Measurements from ENCODE around the gene RB1.

The RB1 gene

GRCh38 chr13:48297131-48297786, 6.3 kb upstream of the RB1 start:
- in situ Hi-C loops (cut with MboI; ENCODE audit: low sequenced_read_pairs), result no loop called here

DNA sequence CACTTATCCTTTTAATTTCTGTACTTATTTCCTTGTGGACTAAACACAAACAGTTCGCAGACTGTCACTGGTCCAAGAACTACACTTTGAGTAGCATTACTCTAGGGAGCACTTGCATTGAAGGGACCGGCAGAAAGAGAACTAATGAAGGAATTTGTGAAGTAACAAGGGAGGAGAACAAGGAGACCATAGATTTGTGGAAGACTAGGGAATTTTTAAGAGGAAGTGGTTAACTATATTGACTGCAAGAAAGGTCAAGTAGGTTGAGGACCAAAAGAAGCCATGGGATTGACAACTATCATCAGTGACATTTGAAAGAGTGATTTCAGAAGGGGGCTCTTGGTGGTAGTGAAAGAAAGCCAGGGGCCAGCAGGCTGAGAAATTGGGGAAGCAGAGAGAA, 4.0 kb upstream of the RB1 start:
- in situ Hi-C loops (cut with MboI; ENCODE audit: low sequenced_read_pairs), result no loop called here

GRCh38 chr13:48302871-48303358, 636 bp upstream of the RB1 start:
- in situ Hi-C loops (cut with MboI; ENCODE audit: low sequenced_read_pairs), result no loop called here

- in situ Hi-C loops (cut with MboI; ENCODE audit: low sequenced_read_pairs), result no loop called here
These were observed 759 bp downstream of the RB1 start for GRCh38 chr13:48304143-48304876.

DNA sequence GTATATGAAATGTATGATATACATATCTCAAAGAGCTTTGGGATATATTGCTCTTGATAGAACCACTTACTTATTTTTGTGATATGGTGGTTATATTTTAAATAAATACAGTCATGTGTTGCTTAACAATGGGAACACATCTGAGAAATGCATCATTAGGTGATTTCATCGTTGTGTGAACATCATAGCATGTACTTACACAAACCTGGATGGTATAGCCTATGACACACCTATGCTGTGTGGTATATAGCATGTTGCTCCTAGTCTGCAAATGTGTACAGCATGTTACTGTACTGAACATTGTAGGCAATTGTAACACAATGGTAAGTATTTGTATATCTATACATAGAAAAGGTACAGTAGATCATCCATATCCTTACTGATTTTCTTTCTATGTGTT, 7.7 kb downstream of the RB1 start:
- in situ Hi-C loops (cut with MboI; ENCODE audit: low sequenced_read_pairs), result no loop called here

GRCh38 chr13:48315969-48316650, 12.6 kb downstream of the RB1 start:
- in situ Hi-C loops (cut with MboI; ENCODE audit: low sequenced_read_pairs), result no loop called here

GRCh38 chr13:48316826-48317510, 13.4 kb downstream of the RB1 start:
- in situ Hi-C loops (cut with MboI; ENCODE audit: low sequenced_read_pairs), result no loop called here

GRCh38 chr13:48317511-48318376, 14.2 kb downstream of the RB1 start:
- in situ Hi-C loops (cut with MboI; ENCODE audit: low sequenced_read_pairs), result no loop called here

GRCh38 chr13:48318377-48318811, 14.8 kb downstream of the RB1 start:
- in situ Hi-C loops (cut with MboI; ENCODE audit: low sequenced_read_pairs), result no loop called here

GRCh38 chr13:48318821-48319511, 15.4 kb downstream of the RB1 start:
- in situ Hi-C loops (cut with MboI; ENCODE audit: low sequenced_read_pairs), result no loop called here

DNA sequence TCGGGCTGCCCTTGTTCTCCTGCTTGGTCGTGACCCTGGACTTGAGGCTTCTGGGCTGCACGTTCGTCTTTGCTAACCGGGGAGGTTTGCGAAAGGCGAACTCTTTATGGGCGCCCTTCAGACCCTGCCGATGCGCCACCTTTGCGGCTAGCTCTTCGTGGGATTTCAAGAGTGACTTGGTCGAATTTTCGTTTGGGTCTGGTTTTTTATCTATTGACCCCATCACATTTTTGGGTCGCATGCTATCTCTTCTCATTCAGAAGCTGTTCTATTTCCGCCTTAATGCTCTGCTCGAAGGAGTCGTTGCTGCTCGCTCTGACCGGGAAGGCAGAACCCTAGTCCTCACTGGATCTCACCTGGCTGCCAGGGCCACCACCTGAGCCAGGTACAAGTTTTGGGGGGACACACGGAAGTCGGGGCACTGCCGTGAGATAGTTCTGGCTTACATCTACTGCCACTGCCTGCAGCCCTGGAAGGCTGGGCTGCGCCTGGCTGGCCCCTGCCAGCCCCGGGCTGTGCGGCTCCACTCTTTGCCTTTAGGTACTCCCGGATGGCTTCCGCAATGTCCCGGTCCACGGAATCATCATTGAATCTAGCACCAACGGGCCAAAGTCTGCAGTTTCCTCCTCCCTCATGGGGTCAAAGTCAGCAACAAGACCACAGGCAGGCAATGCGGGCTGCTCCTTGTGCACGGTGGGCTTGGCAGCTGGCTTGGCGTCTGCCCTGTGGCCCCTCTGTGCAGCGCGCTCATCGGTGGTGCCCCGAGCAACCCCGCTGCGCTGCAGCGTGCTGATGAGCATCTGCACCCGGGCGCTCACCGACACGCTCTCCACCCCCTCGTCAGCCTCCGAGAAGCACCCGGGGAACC, 16.2 kb downstream of the RB1 start:
- in situ Hi-C loops (cut with MboI; ENCODE audit: low sequenced_read_pairs), result no loop called here

GRCh38 chr13:48320399-48320790, 16.8 kb downstream of the RB1 start:
- in situ Hi-C loops (cut with MboI; ENCODE audit: low sequenced_read_pairs), result no loop called here

DNA sequence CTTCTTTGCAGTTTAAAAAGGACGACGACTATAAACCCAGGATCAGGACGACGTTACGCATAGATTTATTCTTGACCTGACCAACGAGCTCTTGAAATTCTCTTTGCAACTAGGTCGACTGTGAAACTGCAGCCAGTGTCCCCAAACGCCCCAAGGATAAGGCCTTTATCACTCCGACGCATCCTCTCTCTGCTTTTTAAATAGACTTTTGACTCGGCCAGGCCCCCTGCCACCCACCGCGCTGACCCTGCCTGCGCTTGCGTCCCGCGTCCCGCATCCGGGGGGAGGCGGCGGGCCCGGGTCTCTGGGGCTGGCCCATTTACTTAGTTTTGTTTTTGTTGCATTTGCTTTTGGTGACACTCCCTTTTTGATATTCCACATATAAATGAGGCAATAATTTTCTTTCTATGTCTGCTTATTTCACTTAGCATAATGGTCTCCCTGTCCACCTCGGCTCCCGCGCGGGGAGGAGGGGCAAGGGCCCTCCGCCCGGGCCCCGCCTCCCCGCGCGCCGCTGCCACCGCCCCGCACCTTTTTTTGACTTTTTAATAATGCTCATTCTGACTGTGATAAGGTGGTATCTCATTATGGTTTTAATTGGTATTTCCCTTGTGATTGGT, 17.4 kb downstream of the RB1 start:
- in situ Hi-C loops (cut with MboI; ENCODE audit: low sequenced_read_pairs), result no loop called here

DNA sequence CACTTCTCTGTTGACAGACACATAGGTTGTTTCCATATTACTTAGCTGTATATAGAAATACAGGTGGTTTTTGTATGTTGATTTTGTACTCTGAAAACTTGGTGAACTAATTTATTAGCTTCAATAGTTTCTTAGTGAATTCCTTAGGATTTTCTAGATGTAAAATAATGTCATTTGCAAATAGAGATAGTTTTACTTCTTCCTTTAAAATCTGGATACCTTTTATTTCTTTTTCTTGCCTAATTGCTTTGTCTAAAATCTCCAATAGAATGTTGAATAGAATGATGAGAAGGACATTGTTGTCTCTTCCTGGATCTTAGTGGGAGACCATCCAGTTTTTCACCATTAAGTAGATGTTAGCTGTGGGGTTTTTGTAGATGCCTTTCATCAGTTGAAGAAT, 18.7 kb downstream of the RB1 start:
- in situ Hi-C loops (cut with MboI; ENCODE audit: low sequenced_read_pairs), result no loop called here

DNA sequence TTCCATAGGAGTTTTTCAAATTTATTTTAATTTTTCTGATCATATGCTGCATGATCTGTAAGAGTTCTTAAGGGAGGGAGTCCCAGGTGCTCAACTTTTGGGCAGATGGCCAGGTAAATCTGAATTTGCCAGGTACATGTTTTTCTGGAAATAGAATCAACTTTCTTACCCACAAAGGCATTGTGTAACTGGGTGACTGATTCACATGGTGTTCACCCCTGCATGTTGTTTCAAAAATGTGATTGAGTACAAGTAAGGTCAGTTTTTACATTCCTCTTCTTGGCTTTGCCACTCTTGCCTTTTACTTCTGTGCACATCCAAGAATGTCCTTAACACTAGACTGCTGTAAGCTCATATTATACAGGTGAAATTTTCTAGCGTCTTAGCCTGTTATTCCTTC, 30.4 kb downstream of the RB1 start:
- in situ Hi-C loops (cut with MboI; ENCODE audit: low sequenced_read_pairs), result loop anchor here (25.0 kb wide), 1 partner anchor 428 kb away; no protein-coding TSS in a partner anchor

GRCh38 chr13:48334534-48335127, 31.1 kb downstream of the RB1 start:
- in situ Hi-C loops (cut with MboI; ENCODE audit: low sequenced_read_pairs), result loop anchor here (25.0 kb wide), 1 partner anchor 428 kb away; no protein-coding TSS in a partner anchor

GRCh38 chr13:48339198-48339597, 35.6 kb downstream of the RB1 start:
- in situ Hi-C loops (cut with MboI; ENCODE audit: low sequenced_read_pairs), result loop anchor here (25.0 kb wide), 1 partner anchor 423 kb away; no protein-coding TSS in a partner anchor

- in situ Hi-C loops (cut with MboI; ENCODE audit: low sequenced_read_pairs), result loop anchor here (25.0 kb wide), 1 partner anchor 418 kb away; no protein-coding TSS in a partner anchor
These were observed 40.7 kb downstream of the RB1 start for GRCh38 chr13:48344264-48344663.
